Liver (tissue), 3 donors: ENCODE data around the gene ATP10A.

Source experiments
- ATF3 ChIP-seq: IDR thresholded peaks from 2 replicates; pipeline ENCODE4 v1.6.1; 2016; ENCODE audit warnings: antibody characterized with exemption
- FOXA1 ChIP-seq: IDR thresholded peaks from 2 replicates; pipeline ENCODE4 v1.6.1; 2016; ENCODE audit warnings: antibody characterized with exemption
- MAX ChIP-seq: IDR thresholded peaks from 2 replicates; pipeline ENCODE4 v1.6.1; 2016; ENCODE audit warnings: antibody characterized with exemption
- RAD21 ChIP-seq, 2 donors: IDR thresholded peaks; 2 replicates each; pipeline ENCODE4 v1.6.1; 2016; ENCODE audit warnings: antibody characterized with exemption in 2 of 2, mild to moderate bottlenecking in 2 of 2
- REST ChIP-seq: IDR thresholded peaks from 2 replicates; pipeline ENCODE4 v1.6.1; 2016; ENCODE audit warnings: antibody characterized with exemption, mild to moderate bottlenecking
- SP1 ChIP-seq: IDR thresholded peaks from 2 replicates; pipeline ENCODE4 v1.6.1; 2018; ENCODE audit warnings: antibody characterized with exemption, mild to moderate bottlenecking
- TAF1 ChIP-seq: conservative IDR thresholded peaks from 2 replicates; pipeline ENCODE4 v1.6.1; 2016; ENCODE audit warnings: antibody characterized with exemption, mild to moderate bottlenecking
- YY1 ChIP-seq: IDR thresholded peaks from 2 replicates; pipeline ENCODE4 v1.6.1; 2016; ENCODE audit warnings: antibody characterized with exemption, mild to moderate bottlenecking
- TF ChIP-seq, protein P1 (sequence below): fragments of 150-350 bp; IDR thresholded peaks from 2 replicates; pipeline ENCODE4 v1.5.1; 2017; ENCODE audit warnings: improper control_type of control experiment, low read depth, low read length; ENCODE audit not compliant: missing input control
- TF ChIP-seq, protein P2 (sequence below): IDR thresholded peaks from 2 replicates; pipeline ENCODE4 v1.6.1; 2016; ENCODE audit warnings: antibody characterized with exemption
- donor health status: healthy.
- donor health status: healthy.

DNA sequence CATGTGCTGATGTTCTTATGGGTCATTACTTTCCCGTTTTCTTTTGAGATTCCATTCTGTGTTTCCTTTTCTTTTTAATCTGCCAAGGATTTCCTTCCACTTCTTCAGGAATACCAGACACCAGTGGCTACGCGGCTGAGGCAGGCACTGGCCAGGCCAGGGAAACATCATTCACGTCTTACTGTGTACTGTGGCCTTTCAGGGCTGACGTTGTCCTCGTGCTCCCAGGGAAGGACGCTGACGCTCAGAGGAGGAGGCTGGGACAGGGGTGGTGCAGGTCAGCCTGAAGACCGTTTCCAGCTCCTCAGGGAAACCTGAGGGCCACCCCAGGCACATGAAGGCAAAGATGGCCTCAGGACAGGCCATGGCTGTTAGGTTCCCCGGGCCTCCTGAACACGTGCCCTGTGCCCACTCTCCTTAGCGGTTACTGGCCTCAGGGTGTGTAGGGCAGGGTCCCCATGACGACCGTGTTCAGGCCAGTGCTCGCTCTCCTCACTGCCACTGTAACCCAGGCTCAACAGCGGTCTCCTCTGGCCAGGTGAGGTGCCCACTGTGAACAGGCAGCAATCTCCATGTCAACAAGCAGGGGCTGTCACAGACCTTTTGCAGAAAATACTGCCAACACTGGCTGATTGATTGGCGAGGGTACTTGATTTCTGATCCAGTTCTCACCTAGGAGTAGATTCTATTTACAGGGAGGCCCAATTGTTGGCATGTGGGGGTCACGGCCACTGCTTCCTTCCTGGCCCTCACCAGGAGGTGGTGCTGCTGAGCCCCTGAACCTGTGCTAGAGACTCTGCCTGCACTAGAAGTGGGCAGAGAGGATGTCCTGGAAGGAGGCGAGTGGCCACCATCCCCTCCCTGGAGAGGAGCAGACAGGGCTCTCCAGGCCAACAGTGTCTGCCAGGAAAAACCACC, 169.5 kb downstream of the ATP10A start:
- TF ChIP-seq SP1 (no peak), RAD21 (IDR thresholded peaks at IDR 0.05) (peak; percentile 40 to 72), FOXA1 (no peak), YY1 (no peak), REST (no peak), MAX (no peak), TAF1 (no peak), ATF3 (no peak)
- TF ChIP-seq, protein P1, sequence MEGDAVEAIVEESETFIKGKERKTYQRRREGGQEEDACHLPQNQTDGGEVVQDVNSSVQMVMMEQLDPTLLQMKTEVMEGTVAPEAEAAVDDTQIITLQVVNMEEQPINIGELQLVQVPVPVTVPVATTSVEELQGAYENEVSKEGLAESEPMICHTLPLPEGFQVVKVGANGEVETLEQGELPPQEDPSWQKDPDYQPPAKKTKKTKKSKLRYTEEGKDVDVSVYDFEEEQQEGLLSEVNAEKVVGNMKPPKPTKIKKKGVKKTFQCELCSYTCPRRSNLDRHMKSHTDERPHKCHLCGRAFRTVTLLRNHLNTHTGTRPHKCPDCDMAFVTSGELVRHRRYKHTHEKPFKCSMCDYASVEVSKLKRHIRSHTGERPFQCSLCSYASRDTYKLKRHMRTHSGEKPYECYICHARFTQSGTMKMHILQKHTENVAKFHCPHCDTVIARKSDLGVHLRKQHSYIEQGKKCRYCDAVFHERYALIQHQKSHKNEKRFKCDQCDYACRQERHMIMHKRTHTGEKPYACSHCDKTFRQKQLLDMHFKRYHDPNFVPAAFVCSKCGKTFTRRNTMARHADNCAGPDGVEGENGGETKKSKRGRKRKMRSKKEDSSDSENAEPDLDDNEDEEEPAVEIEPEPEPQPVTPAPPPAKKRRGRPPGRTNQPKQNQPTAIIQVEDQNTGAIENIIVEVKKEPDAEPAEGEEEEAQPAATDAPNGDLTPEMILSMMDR = peak; percentile 20
- TF ChIP-seq, protein P2, sequence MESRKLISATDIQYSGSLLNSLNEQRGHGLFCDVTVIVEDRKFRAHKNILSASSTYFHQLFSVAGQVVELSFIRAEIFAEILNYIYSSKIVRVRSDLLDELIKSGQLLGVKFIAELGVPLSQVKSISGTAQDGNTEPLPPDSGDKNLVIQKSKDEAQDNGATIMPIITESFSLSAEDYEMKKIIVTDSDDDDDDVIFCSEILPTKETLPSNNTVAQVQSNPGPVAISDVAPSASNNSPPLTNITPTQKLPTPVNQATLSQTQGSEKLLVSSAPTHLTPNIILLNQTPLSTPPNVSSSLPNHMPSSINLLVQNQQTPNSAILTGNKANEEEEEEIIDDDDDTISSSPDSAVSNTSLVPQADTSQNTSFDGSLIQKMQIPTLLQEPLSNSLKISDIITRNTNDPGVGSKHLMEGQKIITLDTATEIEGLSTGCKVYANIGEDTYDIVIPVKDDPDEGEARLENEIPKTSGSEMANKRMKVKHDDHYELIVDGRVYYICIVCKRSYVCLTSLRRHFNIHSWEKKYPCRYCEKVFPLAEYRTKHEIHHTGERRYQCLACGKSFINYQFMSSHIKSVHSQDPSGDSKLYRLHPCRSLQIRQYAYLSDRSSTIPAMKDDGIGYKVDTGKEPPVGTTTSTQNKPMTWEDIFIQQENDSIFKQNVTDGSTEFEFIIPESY = no peak
